ENCODE data around the gene NT5C.
"Not testable (repeated sequence)": the region's sequence is repeated elsewhere in the genome, so short reads cannot be mapped to it uniquely, and the experiment has no call there.

NT5C gene

DNA sequence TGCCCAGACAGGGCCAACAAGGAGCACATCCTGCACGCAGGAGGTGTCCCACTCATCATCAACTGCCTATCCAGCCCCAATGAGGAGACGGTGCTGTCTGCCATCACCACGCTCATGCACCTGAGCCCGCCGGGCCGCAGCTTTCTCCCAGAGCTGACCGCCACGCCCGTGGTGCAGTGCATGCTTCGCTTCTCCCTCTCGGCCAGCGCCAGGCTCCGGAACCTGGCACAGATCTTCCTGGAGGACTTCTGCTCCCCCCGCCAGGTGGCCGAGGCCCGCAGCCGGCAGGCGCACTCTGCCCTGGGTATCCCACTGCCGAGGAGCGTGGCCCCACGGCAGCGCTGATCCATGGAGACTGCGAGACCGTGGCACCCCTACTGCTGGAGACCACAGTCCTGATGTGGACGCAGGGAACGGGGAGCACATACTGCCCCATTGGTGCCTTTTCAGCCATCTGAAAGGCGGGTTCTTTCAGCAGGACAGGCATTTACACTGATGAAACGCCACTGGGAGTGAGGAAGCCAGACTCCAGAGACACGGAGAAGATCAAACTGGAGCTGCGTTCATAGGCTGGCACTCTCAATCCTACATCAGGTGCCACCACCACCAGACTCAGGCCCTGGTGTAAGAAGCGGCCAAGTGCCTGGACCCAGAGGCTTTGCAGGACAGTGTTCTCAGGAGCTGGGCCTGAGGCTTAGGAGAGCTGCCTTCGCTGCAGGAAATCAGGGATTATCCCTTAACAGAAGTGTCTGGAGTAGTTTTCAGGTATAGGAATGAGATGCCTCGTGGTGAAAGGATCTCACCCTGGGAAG is 2.6 kb downstream of the NT5C start:
- H3K4me1 ChIP-seq (ENCODE audit: control insufficient read depth in 1 of 2, insufficient read depth in 2 of 2, low read length in 2 of 2) = peaks cover 0 to 6% of the 10 kb centered on the region in 2 experiments
- H2BK5ac ChIP-seq (ENCODE audit: low read depth, low read length, poor library complexity) = no peak overlapping the region
- H3K79me1 ChIP-seq (ENCODE audit: low read length) = peaks cover 11% of the 10 kb centered on the region
- no peak overlapping the region for H4K8ac ChIP-seq (ENCODE audit: low read depth, low read length)
- H2BK12ac ChIP-seq (ENCODE audit: low read length) = no peak overlapping the region
- H3K79me2 ChIP-seq (ENCODE audit: control insufficient read depth, insufficient read depth, low read length, poor library complexity) = peaks cover 9% of the 10 kb centered on the region
- no peak overlapping the region for H3K27ac ChIP-seq (ENCODE audit: low read depth, low read length)
- H3K9me3 ChIP-seq (ENCODE audit: insufficient read depth, low read depth, low read length) = peaks cover 2% of the 10 kb centered on the region
- WGBS (ENCODE audit: extremely low coverage, insufficient coverage, insufficient read length) = no CpG with 5 or more reads among the region's 33 CpGs
- no peak overlapping the region for H3K4me2 ChIP-seq (ENCODE audit: low read length)
- H3K23ac ChIP-seq (ENCODE audit: low read length) = no peak overlapping the region
- no peak overlapping the region for H2AK5ac ChIP-seq (ENCODE audit: low read length)
- H3K4ac ChIP-seq (ENCODE audit: low read depth, low read length) = no peak overlapping the region
- no peak overlapping the region for H4K12ac ChIP-seq (ENCODE audit: low read depth, low read length)
- H3K18ac ChIP-seq (ENCODE audit: low read length) = no peak overlapping the region
- no peak overlapping the region for H2AFZ ChIP-seq (ENCODE audit: insufficient read depth, low read length, poor library complexity)
- H4K91ac ChIP-seq (ENCODE audit: low read depth, low read length) = no peak overlapping the region
- no peaks in the 10 kb centered on the region for H3K27me3 ChIP-seq (ENCODE audit: insufficient read depth, low read length)
- no peak overlapping the region for H3K9ac ChIP-seq (ENCODE audit: low read length)
- no peak overlapping the region for H3K14ac ChIP-seq (ENCODE audit: low read length)
- no peak for DNase-seq
- H3K36me3 ChIP-seq (ENCODE audit: control insufficient read depth in 1 of 2, insufficient read depth in 2 of 2, low read length in 2 of 2) = peaks cover 15 to 19% of the 10 kb centered on the region in 2 experiments
- no peak overlapping the region for H3K4me3 ChIP-seq (ENCODE audit: low read depth, low read length)
- H2BK120ac ChIP-seq (ENCODE audit: insufficient read depth, low read length, poor library complexity) = no peak overlapping the region

DNA sequence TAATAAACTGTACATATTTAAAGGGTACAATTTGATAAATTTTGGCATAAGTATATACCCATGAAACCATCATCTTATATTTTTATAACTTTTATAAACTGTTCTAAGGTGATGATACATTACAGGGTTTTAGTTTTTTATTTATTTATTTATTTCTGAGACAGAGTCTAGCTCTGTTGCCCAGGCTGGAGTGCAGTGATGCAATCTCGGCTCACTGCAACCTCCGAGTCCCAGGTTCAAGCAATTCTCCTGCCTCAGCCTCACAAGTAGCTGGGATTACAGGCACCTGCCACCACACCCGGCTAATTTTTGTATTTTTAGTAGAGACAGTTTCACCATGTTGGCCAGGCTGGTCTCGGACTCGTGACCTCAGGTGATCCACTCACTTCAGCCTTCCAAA is 3.6 kb downstream of the NT5C start:
- not testable (repeated sequence) for H3K4me3 ChIP-seq (ENCODE audit: low read depth, low read length); H3K14ac ChIP-seq (ENCODE audit: low read length); H2AK5ac ChIP-seq (ENCODE audit: low read length); H3K18ac ChIP-seq (ENCODE audit: low read length); H3K9ac ChIP-seq (ENCODE audit: low read length); H3K9me3 ChIP-seq (ENCODE audit: insufficient read depth, low read depth, low read length); H4K8ac ChIP-seq (ENCODE audit: low read depth, low read length); H3K27me3 ChIP-seq (ENCODE audit: insufficient read depth, low read length); H3K4ac ChIP-seq (ENCODE audit: low read depth, low read length); H2BK120ac ChIP-seq (ENCODE audit: insufficient read depth, low read length, poor library complexity); H2BK5ac ChIP-seq (ENCODE audit: low read depth, low read length, poor library complexity); H3K23ac ChIP-seq (ENCODE audit: low read length); DNase-seq; H3K4me1 ChIP-seq (ENCODE audit: control insufficient read depth in 1 of 2, insufficient read depth in 2 of 2, low read length in 2 of 2); H2AFZ ChIP-seq (ENCODE audit: insufficient read depth, low read length, poor library complexity); H4K12ac ChIP-seq (ENCODE audit: low read depth, low read length); H4K91ac ChIP-seq (ENCODE audit: low read depth, low read length); H3K79me2 ChIP-seq (ENCODE audit: control insufficient read depth, insufficient read depth, low read length, poor library complexity); H3K4me2 ChIP-seq (ENCODE audit: low read length); H2BK12ac ChIP-seq (ENCODE audit: low read length); H3K27ac ChIP-seq (ENCODE audit: low read depth, low read length)
- H3K79me1 ChIP-seq (ENCODE audit: low read length) = peaks cover 11% of the 10 kb centered on the region
- WGBS (ENCODE audit: extremely low coverage, insufficient coverage, insufficient read length) = no CpG with 5 or more reads among the region's 5 CpGs
- H3K36me3 ChIP-seq (ENCODE audit: control insufficient read depth in 1 of 2, insufficient read depth in 2 of 2, low read length in 2 of 2) = peaks cover 15 to 19% of the 10 kb centered on the region in 2 experiments

DNA sequence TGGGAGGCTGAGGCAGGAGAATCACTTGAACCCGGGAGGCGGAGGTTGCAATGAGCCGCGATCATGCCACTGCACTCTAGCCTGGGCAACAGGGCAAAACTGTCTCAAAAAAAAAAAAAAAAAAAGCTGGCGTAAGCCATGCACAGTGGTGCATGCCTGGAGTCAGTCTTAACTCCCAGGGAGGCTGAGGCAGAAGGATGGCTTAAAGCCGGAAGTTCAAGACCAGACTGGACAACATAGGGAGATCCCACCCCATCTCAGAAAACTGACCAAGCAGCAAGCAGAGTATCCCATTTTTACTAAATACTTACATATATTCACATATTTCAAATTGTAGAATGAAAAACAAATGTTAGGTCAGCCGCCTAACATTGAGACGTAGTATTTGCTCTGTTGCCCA is 4.6 kb downstream of the NT5C start:
- H4K91ac ChIP-seq (ENCODE audit: low read depth, low read length) = no peak overlapping the region
- H3K4me2 ChIP-seq (ENCODE audit: low read length) = no peak overlapping the region
- peaks cover 9% of the 10 kb centered on the region for H3K79me2 ChIP-seq (ENCODE audit: control insufficient read depth, insufficient read depth, low read length, poor library complexity)
- no peak overlapping the region for H4K8ac ChIP-seq (ENCODE audit: low read depth, low read length)
- no peak overlapping the region for H3K9ac ChIP-seq (ENCODE audit: low read length)
- no peak overlapping the region for H2BK120ac ChIP-seq (ENCODE audit: insufficient read depth, low read length, poor library complexity)
- H3K9me3 ChIP-seq (ENCODE audit: insufficient read depth, low read depth, low read length) = peaks cover 2% of the 10 kb centered on the region
- no peak for DNase-seq
- no peak overlapping the region for H2BK5ac ChIP-seq (ENCODE audit: low read depth, low read length, poor library complexity)
- H3K79me1 ChIP-seq (ENCODE audit: low read length) = peaks cover 11% of the 10 kb centered on the region
- no CpG with 5 or more reads among the region's 8 CpGs for WGBS (ENCODE audit: extremely low coverage, insufficient coverage, insufficient read length)
- no peaks in the 10 kb centered on the region for H3K27me3 ChIP-seq (ENCODE audit: insufficient read depth, low read length)
- no peak overlapping the region for H2BK12ac ChIP-seq (ENCODE audit: low read length)
- no peak overlapping the region for H4K12ac ChIP-seq (ENCODE audit: low read depth, low read length)
- no peak overlapping the region for H3K27ac ChIP-seq (ENCODE audit: low read depth, low read length)
- no peak overlapping the region for H3K18ac ChIP-seq (ENCODE audit: low read length)
- no peak overlapping the region for H3K4me3 ChIP-seq (ENCODE audit: low read depth, low read length)
- H3K14ac ChIP-seq (ENCODE audit: low read length) = no peak overlapping the region
- no peak overlapping the region for H2AK5ac ChIP-seq (ENCODE audit: low read length)
- no peak overlapping the region for H2AFZ ChIP-seq (ENCODE audit: insufficient read depth, low read length, poor library complexity)
- H3K36me3 ChIP-seq (ENCODE audit: control insufficient read depth in 1 of 2, insufficient read depth in 2 of 2, low read length in 2 of 2) = peaks cover 15 to 19% of the 10 kb centered on the region in 2 experiments
- peaks cover 0 to 6% of the 10 kb centered on the region in 2 experiments for H3K4me1 ChIP-seq (ENCODE audit: control insufficient read depth in 1 of 2, insufficient read depth in 2 of 2, low read length in 2 of 2)
- no peak overlapping the region for H3K23ac ChIP-seq (ENCODE audit: low read length)
- no peak overlapping the region for H3K4ac ChIP-seq (ENCODE audit: low read depth, low read length)

DNA sequence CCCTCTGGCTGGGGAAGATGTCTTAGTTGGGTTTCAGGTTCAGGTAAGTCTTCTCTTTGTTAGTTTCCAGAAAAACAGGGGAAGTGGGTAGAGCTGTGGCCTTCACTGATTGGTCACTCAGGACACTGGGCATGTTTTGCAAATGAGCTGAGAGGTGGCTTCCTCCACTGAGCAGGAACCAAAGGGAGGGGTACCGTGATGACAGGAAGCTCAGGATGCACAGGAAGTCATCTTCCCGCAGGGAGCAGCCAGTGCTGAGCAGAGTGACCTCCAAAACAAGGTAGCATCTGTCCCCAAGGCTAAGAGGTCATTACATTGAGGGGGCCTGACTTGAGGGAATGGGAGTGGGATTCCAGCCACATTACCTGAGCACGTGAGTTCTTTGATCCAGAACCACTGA is 5.6 kb downstream of the NT5C start:
- H4K91ac ChIP-seq (ENCODE audit: low read depth, low read length) = no peak overlapping the region
- no peak overlapping the region for H3K4me3 ChIP-seq (ENCODE audit: low read depth, low read length)
- no peak overlapping the region for H4K8ac ChIP-seq (ENCODE audit: low read depth, low read length)
- no peak overlapping the region for H3K18ac ChIP-seq (ENCODE audit: low read length)
- no peak overlapping the region for H4K12ac ChIP-seq (ENCODE audit: low read depth, low read length)
- H3K9ac ChIP-seq (ENCODE audit: low read length) = no peak overlapping the region
- H3K27me3 ChIP-seq (ENCODE audit: insufficient read depth, low read length) = no peaks in the 10 kb centered on the region
- H3K4ac ChIP-seq (ENCODE audit: low read depth, low read length) = no peak overlapping the region
- peaks cover 2% of the 10 kb centered on the region for H3K79me1 ChIP-seq (ENCODE audit: low read length)
- no peak overlapping the region for H2BK120ac ChIP-seq (ENCODE audit: insufficient read depth, low read length, poor library complexity)
- H2AFZ ChIP-seq (ENCODE audit: insufficient read depth, low read length, poor library complexity) = no peak overlapping the region
- no peak overlapping the region for H2BK5ac ChIP-seq (ENCODE audit: low read depth, low read length, poor library complexity)
- no peak for DNase-seq
- H3K79me2 ChIP-seq (ENCODE audit: control insufficient read depth, insufficient read depth, low read length, poor library complexity) = peaks cover 2% of the 10 kb centered on the region
- H3K14ac ChIP-seq (ENCODE audit: low read length) = no peak overlapping the region
- H3K27ac ChIP-seq (ENCODE audit: low read depth, low read length) = no peak overlapping the region
- no peak overlapping the region for H2BK12ac ChIP-seq (ENCODE audit: low read length)
- peaks cover 2% of the 10 kb centered on the region for H3K9me3 ChIP-seq (ENCODE audit: insufficient read depth, low read depth, low read length)
- peaks cover 0 to 4% of the 10 kb centered on the region in 2 experiments for H3K4me1 ChIP-seq (ENCODE audit: control insufficient read depth in 1 of 2, insufficient read depth in 2 of 2, low read length in 2 of 2)
- no CpG with 5 or more reads among the region's 3 CpGs for WGBS (ENCODE audit: extremely low coverage, insufficient coverage, insufficient read length)
- H2AK5ac ChIP-seq (ENCODE audit: low read length) = no peak overlapping the region
- H3K23ac ChIP-seq (ENCODE audit: low read length) = no peak overlapping the region
- H3K4me2 ChIP-seq (ENCODE audit: low read length) = no peak overlapping the region
- H3K36me3 ChIP-seq (ENCODE audit: control insufficient read depth in 1 of 2, insufficient read depth in 2 of 2, low read length in 2 of 2) = peaks cover 15 to 19% of the 10 kb centered on the region in 2 experiments
